Measurements from ENCODE around the gene SMIM20. TPM values are rescaled to one million over a fixed set of nuclear protein-coding genes. Genes with fewer than 3 reads are reported as not detected.
"Not testable (repeated sequence)": the region's sequence is repeated elsewhere in the genome, so short reads cannot be mapped to it uniquely, and the experiment has no call there.

Gene SMIM20
- total RNA-seq, 1 donor, result 46.0 TPM

DNA sequence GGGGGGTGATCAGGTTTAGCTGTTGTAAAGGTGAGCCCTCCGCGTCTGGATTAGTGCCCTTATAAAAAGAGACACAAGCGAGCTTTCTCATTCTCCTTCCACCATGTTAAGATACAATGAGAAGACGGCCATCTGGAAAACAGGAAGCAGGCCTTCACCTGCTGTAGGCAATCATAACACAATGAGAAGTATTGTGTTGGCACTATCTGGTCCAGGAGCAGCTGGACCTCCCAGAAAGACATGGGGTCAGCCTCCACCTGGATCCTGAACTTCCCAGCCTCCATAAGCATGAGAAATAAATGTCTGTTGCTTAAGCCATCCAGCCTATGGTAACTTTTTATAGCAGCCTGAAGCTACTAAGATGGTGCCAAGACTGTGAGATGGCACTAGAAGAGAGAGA lies 8.6 kb upstream of the SMIM20 start:
- TF ChIP-seq, protein P1, sequence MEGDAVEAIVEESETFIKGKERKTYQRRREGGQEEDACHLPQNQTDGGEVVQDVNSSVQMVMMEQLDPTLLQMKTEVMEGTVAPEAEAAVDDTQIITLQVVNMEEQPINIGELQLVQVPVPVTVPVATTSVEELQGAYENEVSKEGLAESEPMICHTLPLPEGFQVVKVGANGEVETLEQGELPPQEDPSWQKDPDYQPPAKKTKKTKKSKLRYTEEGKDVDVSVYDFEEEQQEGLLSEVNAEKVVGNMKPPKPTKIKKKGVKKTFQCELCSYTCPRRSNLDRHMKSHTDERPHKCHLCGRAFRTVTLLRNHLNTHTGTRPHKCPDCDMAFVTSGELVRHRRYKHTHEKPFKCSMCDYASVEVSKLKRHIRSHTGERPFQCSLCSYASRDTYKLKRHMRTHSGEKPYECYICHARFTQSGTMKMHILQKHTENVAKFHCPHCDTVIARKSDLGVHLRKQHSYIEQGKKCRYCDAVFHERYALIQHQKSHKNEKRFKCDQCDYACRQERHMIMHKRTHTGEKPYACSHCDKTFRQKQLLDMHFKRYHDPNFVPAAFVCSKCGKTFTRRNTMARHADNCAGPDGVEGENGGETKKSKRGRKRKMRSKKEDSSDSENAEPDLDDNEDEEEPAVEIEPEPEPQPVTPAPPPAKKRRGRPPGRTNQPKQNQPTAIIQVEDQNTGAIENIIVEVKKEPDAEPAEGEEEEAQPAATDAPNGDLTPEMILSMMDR (IDR thresholded peaks at IDR 0.05; ENCODE audit: insufficient read depth, low read length), result no peak
- no peak for DNase-seq (ENCODE audit: low read depth)
- H3K4me3 ChIP-seq (ENCODE audit: low read depth, low read length), result no peak overlapping the region

DNA sequence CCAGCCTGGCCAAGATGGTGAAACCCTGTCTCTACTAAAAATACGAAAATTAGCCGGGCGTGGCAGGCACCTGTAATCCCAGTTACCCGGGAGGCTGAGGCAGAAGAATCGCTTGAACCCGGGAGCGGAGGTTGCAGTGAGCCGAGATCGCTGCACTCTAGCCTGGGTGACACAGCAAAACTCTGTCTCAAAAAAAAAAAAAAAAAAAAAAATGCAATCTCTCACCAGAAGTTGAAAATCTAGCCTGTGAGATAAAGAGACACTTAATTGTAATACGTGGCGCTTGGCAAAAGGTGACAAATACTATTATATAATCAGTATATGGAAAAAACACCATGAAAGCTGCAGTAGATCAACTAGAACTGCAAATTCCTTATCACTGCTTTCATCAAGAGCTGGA lies 7.9 kb upstream of the SMIM20 start:
- not testable (repeated sequence) for DNase-seq (ENCODE audit: low read depth); H3K4me3 ChIP-seq (ENCODE audit: low read depth, low read length)

DNA sequence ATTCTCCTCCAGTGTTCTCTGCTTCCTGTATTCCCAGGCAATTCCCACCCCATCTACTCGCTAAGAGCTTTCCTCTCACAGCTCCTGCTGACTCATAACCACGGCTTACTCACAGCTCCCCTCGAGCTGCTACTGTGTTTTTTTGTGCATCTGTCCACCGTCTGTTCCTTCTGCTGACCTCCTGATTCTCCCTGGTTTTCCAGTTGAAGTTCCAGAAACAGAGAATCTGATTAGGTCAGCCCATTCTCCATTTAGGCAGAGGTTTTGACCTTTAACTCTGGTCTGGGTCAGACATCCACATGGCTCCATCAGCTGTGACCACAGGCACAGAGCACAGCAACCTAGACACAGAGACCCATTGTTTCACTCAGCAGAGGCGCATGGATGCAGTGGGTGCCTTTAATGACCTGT lies 5.5 kb upstream of the SMIM20 start:
- TF ChIP-seq, protein P1 (IDR thresholded peaks at IDR 0.05; ENCODE audit: insufficient read depth, low read length), result no peak

DNA sequence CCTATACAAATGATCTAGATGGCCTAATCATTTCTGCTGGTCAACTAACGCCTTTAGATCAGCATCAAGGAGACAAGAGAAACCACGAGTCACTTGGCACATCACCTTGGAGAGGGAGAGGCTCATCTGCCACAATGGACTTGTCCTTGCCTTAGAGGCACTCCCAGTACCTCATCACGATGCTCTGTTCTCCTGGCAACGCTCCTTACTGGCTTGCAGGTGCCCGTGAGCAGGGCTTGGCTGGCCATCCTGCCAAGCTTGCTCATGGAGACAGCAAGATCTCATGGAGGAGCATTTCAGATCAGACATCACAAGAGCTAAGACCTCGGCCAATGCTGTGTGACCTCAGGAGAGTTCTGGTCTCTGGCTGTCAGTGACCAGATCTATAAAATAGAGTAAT lies 2.7 kb upstream of the SMIM20 start:
- TF ChIP-seq, protein P1 (IDR thresholded peaks at IDR 0.05; ENCODE audit: insufficient read depth, low read length), result no peak
- DNase-seq (ENCODE audit: low read depth), result no peak
- H3K4me3 ChIP-seq (ENCODE audit: low read depth, low read length), result no peak overlapping the region

More for the DNA sequence above, 5.5 kb upstream of the SMIM20 start:
- DNase-seq (ENCODE audit: low read depth), result peak; percentile 89
- H3K4me3 ChIP-seq (ENCODE audit: low read depth, low read length), result no peak overlapping the region

DNA sequence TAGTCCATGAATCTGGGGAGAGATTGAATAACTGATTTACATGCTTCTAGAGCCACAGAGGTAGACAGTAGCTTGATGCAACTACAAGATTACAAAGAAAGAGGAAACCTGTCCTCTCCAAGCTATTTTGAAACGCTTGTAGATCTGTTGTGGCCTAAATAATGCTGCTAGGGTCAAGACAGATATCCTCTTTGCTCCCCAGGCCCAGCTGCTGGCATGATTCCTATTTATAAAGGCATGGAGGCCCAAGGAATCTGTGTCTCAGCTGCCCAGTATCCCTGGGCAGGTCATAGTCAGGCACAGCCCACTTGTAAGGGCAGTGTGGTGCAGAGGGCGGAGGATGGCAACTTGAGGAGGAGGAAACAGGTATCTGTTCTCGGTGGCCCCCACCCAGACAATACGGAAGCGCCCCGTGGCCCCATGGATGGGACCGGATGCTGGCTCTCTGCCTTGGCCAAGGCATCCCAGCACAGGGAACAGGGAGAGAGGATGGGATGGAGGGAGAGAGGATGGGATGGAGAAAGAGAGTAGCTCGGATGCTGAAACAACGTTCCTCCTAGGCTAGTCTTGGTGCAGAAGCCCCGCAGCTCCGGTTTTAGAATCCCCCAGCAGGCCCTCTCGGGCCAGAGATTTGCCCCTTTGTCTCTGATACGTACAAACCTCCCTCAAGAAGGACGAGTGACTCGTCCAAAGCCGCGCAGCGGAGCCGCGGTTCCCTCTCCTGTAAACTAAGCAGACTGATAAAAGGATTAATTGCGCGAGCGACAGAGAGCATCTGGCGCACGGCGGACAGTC lies 767 bp upstream of the SMIM20 start:
- H3K4me3 ChIP-seq (ENCODE audit: low read depth, low read length), result peak overlapping the region; percentile 72
- no peak for DNase-seq (ENCODE audit: low read depth)
- TF ChIP-seq, protein P1 (IDR thresholded peaks at IDR 0.05; ENCODE audit: insufficient read depth, low read length), result no peak

DNA sequence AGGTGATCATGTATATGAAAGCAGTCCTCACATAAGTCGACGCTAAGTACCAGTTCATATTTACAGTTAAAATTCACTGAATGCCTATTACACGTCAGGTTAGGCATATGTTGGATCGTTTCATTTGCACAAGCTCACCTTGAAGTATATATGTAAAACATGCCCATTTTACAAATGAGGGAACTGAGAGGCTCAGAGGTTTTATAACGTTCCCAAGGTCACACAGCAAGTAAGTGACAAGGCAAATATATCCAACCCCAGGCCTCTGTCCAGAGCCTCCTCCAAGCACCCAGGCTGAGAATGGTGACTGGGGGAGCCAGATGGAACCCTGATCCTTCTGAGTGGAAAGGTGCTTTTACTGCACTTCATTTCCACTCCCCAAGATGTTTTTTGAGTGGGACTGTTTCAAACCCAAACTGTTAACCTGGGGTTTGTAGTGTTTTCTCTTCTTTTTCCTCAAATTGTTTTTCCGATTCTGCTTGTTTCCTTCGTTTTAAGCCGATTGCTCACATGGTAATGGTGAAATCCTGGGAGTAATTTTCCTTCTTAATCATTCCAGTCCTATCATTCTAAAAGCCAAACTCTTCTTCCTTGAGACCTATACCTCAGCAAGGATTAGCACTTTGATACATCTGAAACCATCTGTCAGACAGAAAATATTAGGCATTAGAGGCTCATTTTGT lies 791 bp downstream of the SMIM20 start:
- H3K4me3 ChIP-seq (ENCODE audit: low read depth, low read length), result peak overlapping the region; percentile 91
- TF ChIP-seq, protein P1 (IDR thresholded peaks at IDR 0.05; ENCODE audit: insufficient read depth, low read length), result no peak
- DNase-seq (ENCODE audit: low read depth), result no peak

DNA sequence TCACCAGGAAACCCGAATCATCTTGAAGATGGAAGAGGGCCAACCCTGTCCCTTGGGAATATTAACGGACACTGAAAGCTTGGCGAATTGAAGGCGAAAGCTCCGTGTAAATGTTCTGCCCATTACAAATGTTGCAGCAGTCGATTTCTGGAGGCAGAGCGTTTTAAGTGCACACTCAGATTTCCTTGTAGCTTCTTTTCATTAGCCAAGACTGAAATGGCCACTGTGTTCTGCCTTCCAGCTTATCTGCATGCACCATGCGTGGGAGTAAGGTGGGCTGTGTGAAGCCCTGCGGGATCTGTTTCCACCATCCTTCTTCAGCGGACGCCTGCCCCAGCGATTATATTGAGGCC lies 1.3 kb downstream of the SMIM20 start:
- TF ChIP-seq, protein P1 (IDR thresholded peaks at IDR 0.05; ENCODE audit: insufficient read depth, low read length), result no peak
- DNase-seq (ENCODE audit: low read depth), result peak; percentile 79
- peak overlapping the region; percentile 91 for H3K4me3 ChIP-seq (ENCODE audit: low read depth, low read length)

Data from fibroblast of the aortic adventitia (primary cell).